NCI-H526 (cell line): ENCODE data around the gene NFAM1.

Experiments used
- DNase-seq, 2 experiments: peaks; one replicate each; lab custom pipeline; 2025; lab: John Stamatoyannopoulos, UW

Gene NFAM1

GRCh38 chr22:42432020-42432596, at the start of gene NFAM1:
NFAM1 (minus strand) TSS chr22:42432403; CDS start chr22:42432357, 46 bp downstream.
- peak in 1 of 2 experiments; percentile 44 for DNase-seq

- no peak for DNase-seq
These were observed 42.9 kb upstream of the NFAM1 start for GRCh38 chr22:42475122-42475521.

- DNase-seq: peak in 1 of 2 experiments; percentile 43
These were observed 41.4 kb upstream of the NFAM1 start for GRCh38 chr22:42473484-42474193.

- DNase-seq: no peak
These were observed 40.5 kb upstream of the NFAM1 start for GRCh38 chr22:42472671-42473070.

GRCh38 chr22:42471441-42471840, 39.2 kb upstream of the NFAM1 start:
- no peak for DNase-seq

GRCh38 chr22:42470366-42471082, 38.3 kb upstream of the NFAM1 start:
- no peak for DNase-seq

GRCh38 chr22:42468841-42469240, 36.6 kb upstream of the NFAM1 start:
- no peak for DNase-seq

GRCh38 chr22:42462016-42462415, 29.8 kb upstream of the NFAM1 start:
- peak in 1 of 2 experiments; percentile 16 for DNase-seq

GRCh38 chr22:42461511-42461910, 29.3 kb upstream of the NFAM1 start:
- DNase-seq: peak in 1 of 2 experiments; percentile 17

GRCh38 chr22:42459287-42460063, 27.3 kb upstream of the NFAM1 start:
- DNase-seq: no peak

GRCh38 chr22:42452916-42453315, 20.7 kb upstream of the NFAM1 start:
- DNase-seq: no peak

GRCh38 chr22:42452456-42452855, 20.3 kb upstream of the NFAM1 start:
- no peak for DNase-seq

GRCh38 chr22:42451499-42452145, 19.4 kb upstream of the NFAM1 start:
- no peak for DNase-seq

GRCh38 chr22:42450862-42451261, 18.7 kb upstream of the NFAM1 start:
- no peak for DNase-seq

- DNase-seq: no peak
These were observed 13.9 kb upstream of the NFAM1 start for GRCh38 chr22:42446151-42446550.

- peak; percentile 54 to 83 for DNase-seq
These were observed 12.1 kb upstream of the NFAM1 start for GRCh38 chr22:42444077-42444904.

- DNase-seq: no peak
These were observed 11.3 kb upstream of the NFAM1 start for GRCh38 chr22:42443240-42444076.

GRCh38 chr22:42442748-42443147, 10.5 kb upstream of the NFAM1 start:
- DNase-seq: no peak

- DNase-seq: no peak
These were observed 8.5 kb upstream of the NFAM1 start for GRCh38 chr22:42440728-42441127.
